Loucy (cell line): Measurements from ENCODE around the gene TBC1D2B.

Experiments
- H2AFZ ChIP-seq: fragments of 200-600 bp; sonication (generic); 2 replicates; pipeline ENCODE4 v1.6.0; 2016; ENCODE audit warnings: antibody characterized with exemption, mild to moderate bottlenecking, low read length, moderate library complexity
- H3F3A ChIP-seq: fragments of 200-600 bp; 2 replicates; pipeline ENCODE4 v1.6.0; 2016; ENCODE audit warnings: antibody characterized with exemption, low read depth, mild to moderate bottlenecking
- H3K27me3 ChIP-seq: fragments of 200-600 bp; sonication (generic); 2 replicates; pipeline ENCODE4 v1.6.1; 2014; ENCODE audit warnings: low read length, mild to moderate bottlenecking; ENCODE audit not compliant: insufficient read depth, poor library complexity, severe bottlenecking
- H3K36me3 ChIP-seq: fragments of 200-600 bp; sonication (generic); 2 replicates; pipeline ENCODE4 v1.6.1; 2016; ENCODE audit warnings: low read length; ENCODE audit not compliant: insufficient read depth
- H3K4me1 ChIP-seq: fragments of 200-600 bp; sonication (generic); 2 replicates; pipeline ENCODE4 v1.5.1; 2014; ENCODE audit warnings: low read length, mild to moderate bottlenecking; ENCODE audit not compliant: insufficient read depth, poor library complexity, severe bottlenecking
- H3K4me2 ChIP-seq: fragments of 200-600 bp; sonication (generic); 2 replicates; pipeline ENCODE4 v1.6.0; 2014; ENCODE audit warnings: antibody characterized with exemption, low read length, low read depth, mild to moderate bottlenecking; ENCODE audit not compliant: poor library complexity, severe bottlenecking
- H3K4me3 ChIP-seq: fragments of 200-600 bp; sonication (generic); 2 replicates; pipeline ENCODE4 v1.5.1; 2014; ENCODE audit warnings: low read length, mild to moderate bottlenecking, mixed read lengths; ENCODE audit not compliant: poor library complexity, severe bottlenecking
- H3K79me2 ChIP-seq: fragments of 200-600 bp; sonication (generic); 2 replicates; pipeline ENCODE4 v1.6.1; 2014; ENCODE audit warnings: low read length; ENCODE audit not compliant: insufficient read depth
- H3K9ac ChIP-seq: fragments of 200-600 bp; sonication (generic); 2 replicates; pipeline ENCODE4 v1.6.0; 2014; ENCODE audit warnings: mild to moderate bottlenecking, low read depth, low read length, moderate library complexity; ENCODE audit not compliant: poor library complexity, severe bottlenecking
- H3K9me2 ChIP-seq: fragments of 200-600 bp; sonication (generic); replicated peaks from 2 replicates; pipeline ENCODE4 v1.6.1; 2016; ENCODE audit warnings: low read depth, low read length, mixed read lengths
- H3K9me3 ChIP-seq: fragments of 200-600 bp; sonication (generic); 2 replicates; pipeline ENCODE4 v1.6.1; 2014; ENCODE audit warnings: mild to moderate bottlenecking, antibody characterized with exemption, low read length, low read depth; ENCODE audit not compliant: insufficient read depth
- H4K20me1 ChIP-seq: fragments of 200-600 bp; sonication (generic); 2 replicates; pipeline ENCODE4 v1.6.0; 2014; ENCODE audit warnings: antibody characterized with exemption, low read length, mild to moderate bottlenecking; ENCODE audit not compliant: insufficient read depth, poor library complexity, severe bottlenecking
- CTCF ChIP-seq: fragments of 200-600 bp; sonication (generic); conservative IDR thresholded peaks from 2 replicates; pipeline ENCODE4 v1.5.1; 2014; ENCODE audit warnings: mild to moderate bottlenecking, antibody characterized with exemption, low read length
- EZH2phosphoT487 ChIP-seq: fragments of 200-600 bp; IDR thresholded peaks from 2 replicates; pipeline ENCODE4 v1.6.1; 2018; ENCODE audit warnings: antibody characterized with exemption, mild to moderate bottlenecking, moderate library complexity, borderline replicate concordance

The TBC1D2B gene

GRCh38 chr15:77983708-77984445 is 93.6 kb downstream of the TBC1D2B start:
- Histone ChIP-seq H3K36me3 (no peaks in the 10 kb centered on the region), H3K27me3 (no peaks in the 10 kb centered on the region), H3K9me2 (no peaks in the 10 kb centered on the region), H3K4me3 (no peak overlapping the region), H3K4me2 (no peak overlapping the region), H3K79me2 (no peaks in the 10 kb centered on the region), H3K9ac (no peak overlapping the region), H3K4me1 (no peaks in the 10 kb centered on the region), H3F3A (no peaks in the 10 kb centered on the region), H3K9me3 (no peaks in the 10 kb centered on the region), H2AFZ (0 out of 2 replicates have a peak overlapping the region, but pooled peaks have one; percentile 64), H4K20me1 (no peaks in the 10 kb centered on the region)
- TF ChIP-seq EZH2phosphoT487: no peak
- TF ChIP-seq CTCF: peak; percentile 34; the same call in 1 of the 2 replicates

GRCh38 chr15:77983091-77983707 is 94.3 kb downstream of the TBC1D2B start:
- Histone ChIP-seq H3K9ac (no peak overlapping the region), H3K27me3 (no peaks in the 10 kb centered on the region), H4K20me1 (no peaks in the 10 kb centered on the region), H3F3A (no peaks in the 10 kb centered on the region), H3K9me3 (no peaks in the 10 kb centered on the region), H3K9me2 (no peaks in the 10 kb centered on the region), H3K4me3 (no peak overlapping the region), H2AFZ (0 out of 2 replicates have a peak overlapping the region, but pooled peaks have one; percentile 64), H3K4me2 (no peak overlapping the region), H3K79me2 (no peaks in the 10 kb centered on the region), H3K36me3 (no peaks in the 10 kb centered on the region), H3K4me1 (no peaks in the 10 kb centered on the region)
- TF ChIP-seq EZH2phosphoT487 (no peak), CTCF (no peak)

- Histone ChIP-seq H3K4me2 (no peak overlapping the region), H3K4me1 (no peaks in the 10 kb centered on the region), H4K20me1 (no peaks in the 10 kb centered on the region), H3K9ac (no peak overlapping the region), H3K9me2 (no peaks in the 10 kb centered on the region), H3F3A (no peaks in the 10 kb centered on the region), H3K79me2 (no peaks in the 10 kb centered on the region), H3K9me3 (no peaks in the 10 kb centered on the region), H3K36me3 (no peaks in the 10 kb centered on the region), H3K27me3 (no peaks in the 10 kb centered on the region), H3K4me3 (no peak overlapping the region), H2AFZ (no peak overlapping the region)
- TF ChIP-seq EZH2phosphoT487 (no peak), CTCF (no peak)
These were observed 95.4 kb downstream of the TBC1D2B start for GRCh38 chr15:77982127-77982490.
